Measurements from ENCODE around the gene ASAP2. TPM values are rescaled to one million over a fixed set of nuclear protein-coding genes. Genes with fewer than 3 reads are reported as not detected.

ASAP2 gene
- total RNA-seq, 2 experiments from 2014 or later: 0.25 to 0.71 TPM

DNA sequence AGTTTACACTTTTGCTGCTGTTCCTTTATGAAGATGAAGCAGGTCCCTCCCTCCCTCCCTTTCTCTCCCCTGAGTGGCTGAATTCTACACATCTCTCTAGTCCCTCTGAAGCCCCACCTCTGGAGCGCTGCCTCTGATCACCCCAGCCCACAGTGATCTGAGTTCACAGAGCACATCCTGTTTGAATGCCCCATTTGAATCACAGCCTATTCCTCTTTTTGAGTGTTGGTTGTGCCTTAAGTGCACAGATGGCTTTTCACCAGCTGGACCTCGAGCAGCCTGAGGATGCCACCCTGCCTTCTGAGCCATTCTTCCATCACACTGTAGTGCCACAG lies 129.6 kb downstream of the ASAP2 start:
- H3K4me3 Mint-ChIP-seq: no peak overlapping the region
- POLR2A ChIA-PET: no interaction called here
- DNase-seq: no peak

DNA sequence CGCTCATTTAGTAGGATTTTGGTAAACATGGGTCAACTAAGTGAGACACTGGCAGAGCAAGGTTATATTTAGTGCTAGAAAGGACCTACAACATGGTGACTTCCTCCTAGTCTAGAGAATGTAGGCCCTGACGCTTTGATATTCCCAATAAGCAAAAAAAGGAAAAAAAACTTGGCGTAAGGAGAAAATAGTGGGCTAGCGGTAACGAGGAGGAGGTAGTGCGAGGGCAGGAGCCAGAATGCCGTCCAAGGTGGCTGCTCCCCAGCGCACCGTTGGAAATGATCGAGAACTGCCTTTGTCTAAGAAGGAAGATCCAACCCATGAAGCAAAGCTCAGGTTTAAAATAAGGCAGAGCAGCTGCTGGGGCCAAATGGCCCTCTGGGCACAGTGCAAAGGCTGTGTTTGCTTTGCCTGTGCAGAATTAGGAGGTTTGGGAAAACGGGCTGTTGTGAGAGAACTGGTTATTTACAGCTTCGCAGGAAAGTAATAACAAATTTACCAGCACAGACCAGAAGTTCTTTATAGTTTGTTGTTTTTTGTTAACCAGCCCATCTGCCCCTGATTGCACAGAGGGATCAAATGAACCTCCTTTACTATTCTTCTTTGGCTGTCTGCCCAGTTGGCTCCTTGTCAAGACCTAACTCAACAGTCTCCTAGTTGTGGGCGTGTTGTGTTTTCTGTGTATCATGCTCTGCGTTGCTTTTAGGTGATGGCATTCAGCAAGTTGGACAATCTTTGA lies 130.1 kb downstream of the ASAP2 start:
- Mint-ChIP-seq H3K27me3 (peaks cover 4% of the 10 kb centered on the region), H3K36me3 (ENCODE audit: low read depth) (no peaks in the 10 kb centered on the region), H3K4me1 (no peaks in the 10 kb centered on the region), H3K4me3 (no peak overlapping the region), H3K9me3 (no peaks in the 10 kb centered on the region), H3K27ac (no peak overlapping the region)
- DNase-seq: no peak
- CTCF ChIA-PET: no interaction called here
- POLR2A ChIA-PET: no interaction called here

More for the DNA sequence above, 129.6 kb downstream of the ASAP2 start:
- H3K9me3 Mint-ChIP-seq: no peaks in the 10 kb centered on the region
- H3K4me1 Mint-ChIP-seq: no peaks in the 10 kb centered on the region
- H3K27ac Mint-ChIP-seq: no peak overlapping the region
- H3K36me3 Mint-ChIP-seq (ENCODE audit: low read depth): no peaks in the 10 kb centered on the region
- H3K27me3 Mint-ChIP-seq: peaks cover 3% of the 10 kb centered on the region
- CTCF ChIA-PET: no interaction called here

DNA sequence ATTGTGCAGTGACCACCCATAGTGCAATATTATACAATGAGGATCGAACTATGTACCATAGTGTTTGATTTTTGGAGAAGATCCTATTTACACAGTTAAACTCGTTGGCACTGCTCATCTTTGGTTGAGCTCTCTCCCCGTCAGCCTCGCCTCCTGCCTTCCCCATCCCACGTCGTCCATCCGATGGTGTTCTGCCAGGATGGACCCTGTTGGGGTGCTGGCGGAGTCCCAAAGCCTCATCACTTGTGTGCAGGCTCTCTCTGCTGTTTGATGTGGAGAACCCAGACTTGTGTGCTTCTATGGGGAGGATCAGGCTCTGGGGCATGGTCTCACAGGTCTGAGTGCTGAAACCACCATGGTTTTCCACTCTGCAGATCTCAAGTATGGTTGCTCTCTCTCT lies 131.3 kb downstream of the ASAP2 start:
- Mint-ChIP-seq H3K36me3 (ENCODE audit: low read depth) (no peaks in the 10 kb centered on the region), H3K4me3 (no peak overlapping the region), H3K27me3 (peaks cover 9% of the 10 kb centered on the region), H3K9me3 (no peaks in the 10 kb centered on the region), H3K4me1 (no peaks in the 10 kb centered on the region), H3K27ac (no peak overlapping the region)
- ChIA-PET CTCF (no interaction called here), POLR2A (no interaction called here)
- no peak for DNase-seq

DNA sequence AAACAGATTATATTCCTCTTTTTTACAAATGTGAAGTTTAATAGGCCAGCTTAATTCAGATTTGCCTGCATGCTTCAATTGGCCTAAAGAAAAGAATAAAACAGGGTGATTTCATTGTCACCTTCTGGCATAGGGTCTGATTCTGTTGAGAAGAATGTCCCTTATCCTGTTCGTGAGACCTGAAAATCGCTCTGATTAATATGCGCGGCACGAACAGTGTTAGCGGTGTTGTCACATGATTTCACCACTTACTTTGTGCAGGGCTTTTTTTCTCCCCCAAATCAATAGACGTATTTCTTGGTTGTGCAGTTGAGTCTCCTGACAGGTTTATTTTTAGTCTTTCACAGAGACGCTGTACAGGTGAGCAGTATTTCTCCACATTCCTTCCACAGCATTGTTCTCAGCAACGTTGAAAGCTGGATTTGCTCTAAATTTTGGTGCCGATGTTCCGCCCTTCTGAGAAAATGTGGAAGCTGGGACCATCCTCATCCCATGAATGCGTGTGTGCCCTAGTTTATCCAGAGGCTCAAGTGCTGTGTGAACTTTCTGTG lies 134.8 kb downstream of the ASAP2 start:
- Mint-ChIP-seq H3K4me3 (no peak overlapping the region), H3K27ac (no peak overlapping the region), H3K4me1 (no peaks in the 10 kb centered on the region), H3K36me3 (ENCODE audit: low read depth) (no peaks in the 10 kb centered on the region), H3K27me3 (peaks cover 10% of the 10 kb centered on the region), H3K9me3 (no peaks in the 10 kb centered on the region)
- ChIA-PET POLR2A (no interaction called here), CTCF (interaction anchor here (1.1 kb wide), 1 partner anchor 153 kb away, joined by 3 read pairs; no protein-coding TSS in a partner anchor)
- DNase-seq: no peak

DNA sequence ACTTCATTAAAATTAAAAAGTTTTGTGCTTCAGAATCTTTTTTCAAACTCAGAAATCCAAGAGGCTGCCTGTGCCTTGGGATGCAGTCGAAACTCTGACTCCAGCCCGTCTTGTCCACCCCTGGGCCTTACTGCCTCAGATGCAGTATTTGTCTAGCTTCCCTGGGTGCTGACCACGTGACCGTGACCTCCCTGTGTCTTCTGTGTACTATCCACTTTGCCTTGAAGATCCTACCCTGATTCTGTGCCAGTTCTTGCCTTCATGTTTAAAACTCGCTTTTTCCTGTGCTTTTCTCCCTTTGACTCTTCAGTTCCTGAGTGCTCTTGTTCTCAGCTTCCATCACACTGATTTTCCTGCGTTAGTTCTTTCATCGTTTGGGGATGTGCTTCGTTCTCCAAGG lies 136.0 kb downstream of the ASAP2 start:
- no peak for DNase-seq
- no peaks in the 10 kb centered on the region for H3K36me3 Mint-ChIP-seq (ENCODE audit: low read depth)
- H3K27me3 Mint-ChIP-seq: peaks cover 10% of the 10 kb centered on the region
- H3K4me3 Mint-ChIP-seq: no peak overlapping the region
- H3K4me1 Mint-ChIP-seq: no peaks in the 10 kb centered on the region
- CTCF ChIA-PET: interaction anchor here (0.9 kb wide), 1 partner anchor 137 kb away, joined by 3 read pairs; the partner anchor contains the start of gene ASAP2
- H3K9me3 Mint-ChIP-seq: no peaks in the 10 kb centered on the region
- POLR2A ChIA-PET: no interaction called here
- no peak overlapping the region for H3K27ac Mint-ChIP-seq

DNA sequence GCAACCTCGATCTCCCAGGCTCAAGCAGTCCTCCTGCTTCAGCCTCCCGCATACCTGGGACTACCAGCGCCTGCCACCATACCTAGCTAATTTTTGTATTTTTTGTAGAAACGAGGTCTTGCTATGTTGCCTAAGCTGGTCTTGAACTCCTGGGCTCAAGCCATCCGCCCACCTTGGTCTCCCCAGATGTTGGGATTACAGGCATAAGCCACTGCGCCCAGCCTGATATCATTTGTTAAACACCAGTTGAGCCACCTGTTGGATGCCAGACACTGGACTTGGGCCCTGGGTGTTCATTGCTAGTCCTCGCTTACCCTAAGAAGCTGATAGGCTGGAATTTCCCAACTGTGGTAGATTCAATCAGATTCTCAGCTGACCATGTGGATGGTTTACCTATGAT lies 136.9 kb downstream of the ASAP2 start:
- POLR2A ChIA-PET: no interaction called here
- DNase-seq: no peak
- Mint-ChIP-seq H3K36me3 (ENCODE audit: low read depth) (no peaks in the 10 kb centered on the region), H3K4me1 (no peaks in the 10 kb centered on the region), H3K27ac (no peak overlapping the region), H3K4me3 (no peak overlapping the region), H3K27me3 (peaks cover 10% of the 10 kb centered on the region), H3K9me3 (no peaks in the 10 kb centered on the region)
- CTCF ChIA-PET: interaction anchor here (0.9 kb wide), 1 partner anchor 137 kb away, joined by 3 read pairs; the partner anchor contains the start of gene ASAP2

DNA sequence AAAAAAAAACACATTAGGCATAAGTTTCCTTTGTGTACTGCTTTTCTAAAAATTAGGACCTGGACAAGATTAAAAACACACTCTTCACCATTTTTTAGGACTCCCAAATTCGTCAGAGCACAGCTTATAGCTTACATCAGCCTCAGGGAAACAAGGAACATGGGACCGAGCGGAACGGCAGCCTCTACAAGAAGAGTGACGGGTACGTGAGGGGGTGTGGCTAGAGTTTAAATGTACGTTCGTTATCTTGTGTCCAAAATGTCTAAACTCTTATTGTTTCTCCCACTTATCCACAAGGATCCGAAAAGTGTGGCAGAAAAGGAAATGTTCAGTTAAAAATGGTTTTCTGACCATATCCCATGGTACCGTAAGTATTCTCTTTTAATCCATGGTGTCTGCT lies 137.8 kb downstream of the ASAP2 start:
- Mint-ChIP-seq H3K4me1 (no peaks in the 10 kb centered on the region), H3K9me3 (no peaks in the 10 kb centered on the region), H3K27ac (no peak overlapping the region), H3K27me3 (peaks cover 14% of the 10 kb centered on the region), H3K36me3 (ENCODE audit: low read depth) (no peaks in the 10 kb centered on the region), H3K4me3 (no peak overlapping the region)
- CTCF ChIA-PET: no interaction called here
- POLR2A ChIA-PET: no interaction called here
- DNase-seq: no peak

DNA sequence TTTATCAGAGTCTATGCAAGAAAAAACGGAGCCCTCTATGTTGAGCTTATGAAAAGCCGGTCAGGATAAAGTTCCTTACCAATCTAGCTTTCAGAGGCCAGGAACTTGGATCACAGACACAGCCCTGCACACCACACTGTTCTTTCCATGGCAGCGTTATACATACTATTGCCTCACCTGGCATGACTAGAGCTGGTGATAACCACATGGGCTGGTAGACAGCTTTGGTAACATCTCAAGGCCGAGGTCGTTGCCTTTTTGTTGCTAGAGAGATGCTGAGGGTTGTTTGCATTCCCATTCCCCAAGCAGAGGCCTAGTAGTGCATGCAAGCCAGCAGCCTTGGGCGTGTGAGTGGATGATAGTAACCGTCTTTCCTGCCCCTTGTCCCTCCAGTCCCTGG lies 138.7 kb downstream of the ASAP2 start:
- Mint-ChIP-seq H3K4me3 (no peak overlapping the region), H3K27ac (no peak overlapping the region), H3K4me1 (no peaks in the 10 kb centered on the region), H3K27me3 (peaks cover 14% of the 10 kb centered on the region), H3K36me3 (ENCODE audit: low read depth) (no peaks in the 10 kb centered on the region), H3K9me3 (no peaks in the 10 kb centered on the region)
- POLR2A ChIA-PET: no interaction called here
- CTCF ChIA-PET: no interaction called here
- no peak for DNase-seq

DNA sequence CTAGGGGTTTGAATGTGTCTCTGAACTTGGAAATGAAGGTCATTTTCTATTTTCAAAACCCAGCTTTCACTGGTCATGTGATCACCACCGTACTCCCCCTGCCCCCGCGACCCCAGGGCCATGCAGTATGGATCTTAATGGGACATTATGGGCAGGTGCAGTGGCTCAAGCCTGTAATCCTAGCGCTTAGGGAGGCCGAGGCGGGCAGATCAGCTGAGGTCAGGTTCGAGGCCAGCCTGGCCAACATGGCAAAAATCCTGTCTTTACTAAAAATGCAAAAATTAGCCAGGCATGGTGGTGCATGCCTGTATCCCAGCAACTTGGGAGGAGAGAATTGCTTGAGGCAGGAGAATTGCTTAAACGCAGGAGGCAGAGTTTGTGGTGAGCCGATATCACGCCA lies 139.4 kb downstream of the ASAP2 start:
- no peaks in the 10 kb centered on the region for H3K9me3 Mint-ChIP-seq
- H3K4me1 Mint-ChIP-seq: no peaks in the 10 kb centered on the region
- ChIA-PET CTCF (no interaction called here), POLR2A (no interaction called here)
- H3K27ac Mint-ChIP-seq: no peak overlapping the region
- H3K4me3 Mint-ChIP-seq: no peak overlapping the region
- no peaks in the 10 kb centered on the region for H3K36me3 Mint-ChIP-seq (ENCODE audit: low read depth)
- peaks cover 14% of the 10 kb centered on the region for H3K27me3 Mint-ChIP-seq
- no peak for DNase-seq

DNA sequence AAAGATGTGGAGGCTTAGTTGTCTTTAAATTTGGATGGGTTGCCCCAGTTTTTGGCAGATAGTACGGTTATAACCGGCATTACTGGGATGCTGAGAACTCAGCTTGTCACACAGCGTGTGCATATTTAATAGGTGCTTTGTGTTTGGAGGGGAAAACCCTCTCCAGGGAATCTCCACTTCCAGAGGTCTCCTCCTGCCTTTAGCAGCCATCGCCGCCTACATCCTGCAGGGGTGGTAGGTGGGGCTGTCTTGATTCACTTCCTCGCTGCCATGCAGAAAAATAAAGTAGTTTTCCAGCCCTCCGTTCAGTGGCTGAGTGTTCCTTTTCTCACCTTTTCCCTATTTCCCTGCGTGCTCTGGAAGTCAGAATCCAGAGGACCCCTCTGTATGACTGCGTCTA lies 140.3 kb downstream of the ASAP2 start:
- H3K27me3 Mint-ChIP-seq: peaks cover 12% of the 10 kb centered on the region
- no peaks in the 10 kb centered on the region for H3K4me1 Mint-ChIP-seq
- CTCF ChIA-PET: no interaction called here
- no peaks in the 10 kb centered on the region for H3K9me3 Mint-ChIP-seq
- POLR2A ChIA-PET: no interaction called here
- no peak overlapping the region for H3K4me3 Mint-ChIP-seq
- no peak for DNase-seq
- H3K36me3 Mint-ChIP-seq (ENCODE audit: low read depth): no peaks in the 10 kb centered on the region
- no peak overlapping the region for H3K27ac Mint-ChIP-seq

DNA sequence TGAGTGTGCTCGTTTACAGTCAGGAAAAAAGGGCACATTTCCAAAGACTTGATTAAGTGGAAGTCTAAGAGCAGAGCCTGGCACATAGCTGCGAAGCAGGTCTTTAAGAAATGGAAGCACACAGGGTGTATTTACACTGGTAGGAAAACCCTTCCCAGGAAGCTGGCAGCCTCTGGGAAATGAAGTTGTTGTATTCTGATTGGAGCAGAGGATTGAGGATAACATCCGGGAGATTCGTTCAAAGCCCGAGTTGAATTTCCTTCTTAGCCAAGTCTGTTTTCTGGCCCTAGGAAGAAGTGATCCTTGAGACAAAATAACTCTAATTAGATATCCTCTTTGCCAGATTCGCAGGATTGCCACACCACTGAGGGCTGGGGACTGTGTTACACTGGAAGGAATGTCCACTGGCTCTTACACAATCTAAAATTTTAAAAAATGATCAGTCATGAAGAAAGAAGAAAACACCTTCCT lies 140.8 kb downstream of the ASAP2 start:
- Mint-ChIP-seq H3K4me3 (no peak overlapping the region), H3K27me3 (peaks cover 11% of the 10 kb centered on the region), H3K4me1 (no peaks in the 10 kb centered on the region), H3K9me3 (no peaks in the 10 kb centered on the region), H3K36me3 (ENCODE audit: low read depth) (no peaks in the 10 kb centered on the region), H3K27ac (no peak overlapping the region)
- no peak for DNase-seq
- ChIA-PET POLR2A (no interaction called here), CTCF (no interaction called here)

DNA sequence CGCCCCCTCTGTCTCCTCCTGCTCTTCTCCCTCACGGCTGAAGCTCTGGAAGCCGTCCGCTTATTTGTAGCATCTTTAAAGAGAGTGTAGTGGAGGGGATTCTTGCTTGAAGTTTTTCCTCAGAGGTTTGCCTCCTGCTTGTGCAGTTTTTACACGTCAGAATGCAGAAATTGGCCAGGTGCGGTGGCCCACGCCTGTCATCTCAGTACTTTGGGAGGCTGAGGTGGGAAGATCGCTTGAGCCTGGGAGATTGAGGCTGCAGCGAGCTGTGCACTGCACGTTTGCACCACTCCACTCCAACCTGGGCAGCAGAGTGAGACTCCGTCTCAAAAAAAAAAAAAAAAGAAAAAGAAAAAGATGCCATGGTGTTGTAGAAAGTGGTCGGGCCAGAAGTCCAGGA lies 147.7 kb downstream of the ASAP2 start:
- ChIA-PET POLR2A (no interaction called here), CTCF (interaction anchor here (0.7 kb wide), 1 partner anchor 1239 kb away, joined by 3 read pairs; no protein-coding TSS in a partner anchor)
- Mint-ChIP-seq H3K36me3 (ENCODE audit: low read depth) (no peaks in the 10 kb centered on the region), H3K9me3 (no peaks in the 10 kb centered on the region), H3K4me1 (peaks cover 5% of the 10 kb centered on the region), H3K27me3 (peaks cover 40% of the 10 kb centered on the region), H3K27ac (no peak overlapping the region), H3K4me3 (no peak overlapping the region)
- no peak for DNase-seq

DNA sequence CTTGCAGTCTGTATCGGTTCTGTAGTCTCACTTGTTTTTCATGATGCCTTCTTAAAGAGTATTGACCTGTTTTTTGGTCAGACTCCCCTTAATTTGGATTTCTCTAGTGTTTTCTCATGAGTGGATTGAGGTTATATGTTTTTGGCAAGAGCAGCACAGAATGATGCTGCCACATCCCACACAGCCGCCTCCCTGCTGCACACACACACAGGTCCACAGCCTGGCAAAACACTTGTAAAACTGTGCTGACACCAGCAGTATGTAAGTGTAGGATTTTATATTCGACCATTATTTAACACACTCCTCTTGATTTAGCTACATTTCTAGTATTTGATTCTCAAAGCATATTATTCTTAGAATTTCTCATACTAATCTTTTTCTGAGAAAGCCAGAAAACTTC lies 148.7 kb downstream of the ASAP2 start:
- peaks cover 49% of the 10 kb centered on the region for H3K27me3 Mint-ChIP-seq
- H3K4me3 Mint-ChIP-seq: no peak overlapping the region
- CTCF ChIA-PET: interaction anchor here (0.7 to 1.3 kb wide), 3 partner anchors 10 to 1240 kb away, joined by 3 read pairs; no protein-coding TSS in a partner anchor
- H3K4me1 Mint-ChIP-seq: peaks cover 5% of the 10 kb centered on the region
- no peaks in the 10 kb centered on the region for H3K9me3 Mint-ChIP-seq
- H3K27ac Mint-ChIP-seq: no peak overlapping the region
- no peaks in the 10 kb centered on the region for H3K36me3 Mint-ChIP-seq (ENCODE audit: low read depth)
- DNase-seq: no peak
- POLR2A ChIA-PET: no interaction called here

DNA sequence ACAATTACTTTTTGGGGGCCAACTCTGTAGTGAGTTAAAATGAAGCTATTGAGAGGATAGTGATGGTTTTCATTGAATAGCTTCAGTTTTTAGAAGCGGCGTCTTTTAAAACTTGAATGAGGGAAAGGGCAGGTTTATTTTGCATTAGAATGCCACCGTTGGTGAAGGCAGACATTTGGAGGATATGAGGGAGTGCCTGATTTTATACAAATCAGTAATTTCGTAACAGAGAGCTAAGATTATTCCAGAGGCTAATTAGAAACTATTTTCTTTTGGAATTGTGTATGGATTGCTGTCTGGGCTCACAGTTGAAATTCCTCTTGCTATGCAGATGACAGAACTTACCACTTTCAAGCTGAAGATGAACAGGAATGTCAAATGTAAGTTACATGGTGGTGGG lies 149.1 kb downstream of the ASAP2 start:
- Mint-ChIP-seq H3K36me3 (ENCODE audit: low read depth) (no peaks in the 10 kb centered on the region), H3K4me3 (no peak overlapping the region), H3K9me3 (no peaks in the 10 kb centered on the region), H3K27ac (no peak overlapping the region), H3K27me3 (peaks cover 51% of the 10 kb centered on the region), H3K4me1 (peaks cover 5% of the 10 kb centered on the region)
- ChIA-PET CTCF (interaction anchor here (1.2 to 1.3 kb wide), 2 partner anchors 9 to 15 kb away, joined by 3 read pairs; no protein-coding TSS in a partner anchor), POLR2A (no interaction called here)
- DNase-seq: no peak

All from activated CD4-positive, alpha-beta memory T cell treated with anti-CD3 and anti-CD28 coated beads, Interleukin-2, amount 10 ng/mL, durations not matched to agents 7 days and 5 days (primary cell).